Caco-2 (cell line): ENCODE measurements around the gene FREY1. TPM values are rescaled to one million over a fixed set of nuclear protein-coding genes. Genes with fewer than 3 reads are reported as not detected.

ENCODE experiments used
- BruUV-seq: library from RNA; stranded (reverse); fragments of 400-500 nt; replicated peaks from 2 replicates; lab custom pipeline; 2021; lab: Mats Ljungman, UMichigan
- CTCF ChIA-PET: fragments of 300-600 bp; sonication (Branson Sonifier 250); formaldehyde crosslinking; loops from one replicate; lab custom pipeline; 2022; ENCODE audit warnings: antibody characterized with exemption; lab: Charles Lee
- POLR2A ChIA-PET: fragments of 300-600 bp; sonication (Branson Sonifier 250); formaldehyde crosslinking; loops from one replicate; lab custom pipeline; 2022; ENCODE audit warnings: antibody characterized with exemption; lab: Charles Lee
- DNase-seq, 2 experiments: peaks; one replicate each; pipeline versions ENCODE4 v3.0.0 to v3.0.0-alpha.2; 2020 to 2022
- H3K27me3 ChIP-seq: replicated peaks from 2 replicates; pipeline ENCODE4 v1.6.0; 2011; ENCODE audit warnings: low read length; ENCODE audit not compliant: control insufficient read depth, insufficient read depth
- H3K36me3 ChIP-seq: 2 replicates; pipeline ENCODE4 v1.5.1; 2011; ENCODE audit warnings: low read length; ENCODE audit not compliant: control insufficient read depth, insufficient read depth
- H3K4me1 ChIP-seq: fragments of 250-450 bp; sonication (Bioruptor Pico); 2 replicates; pipeline ENCODE4 v1.5.1; 2020; ENCODE audit warnings: mild to moderate bottlenecking
- H3K4me3 ChIP-seq: 2 replicates; pipeline ENCODE4 v1.5.1; 2011; ENCODE audit warnings: low read depth, mild to moderate bottlenecking, control low read depth, low read length
- H3K9me3 ChIP-seq: fragments of 250-450 bp; sonication (Bioruptor Pico); 2 replicates; pipeline ENCODE4 v1.5.1; 2020; ENCODE audit warnings: mild to moderate bottlenecking, moderate library complexity
- H3K27ac Mint-ChIP-seq: one replicate; pipeline ENCODE4 v1.8.0; 2022; ENCODE audit warnings: mixed read lengths; ENCODE audit not compliant: unreplicated experiment
- H3K27me3 Mint-ChIP-seq: one replicate; pipeline ENCODE4 v1.8.0; 2022; ENCODE audit warnings: mixed read lengths; ENCODE audit not compliant: insufficient read depth, unreplicated experiment
- H3K36me3 Mint-ChIP-seq: one replicate; pipeline ENCODE4 v1.8.0; 2022; ENCODE audit warnings: mild to moderate bottlenecking, mixed read lengths; ENCODE audit not compliant: insufficient read depth, unreplicated experiment
- H3K4me1 Mint-ChIP-seq: one replicate; pipeline ENCODE4 v1.8.0; 2022; ENCODE audit warnings: low read depth, mixed read lengths; ENCODE audit not compliant: unreplicated experiment
- H3K4me3 Mint-ChIP-seq: one replicate; pipeline ENCODE4 v1.8.0; 2022; ENCODE audit warnings: mild to moderate bottlenecking, moderate library complexity, mixed read lengths; ENCODE audit not compliant: unreplicated experiment
- H3K9me3 Mint-ChIP-seq: one replicate; pipeline ENCODE4 v1.8.0; 2022; ENCODE audit warnings: mixed read lengths; ENCODE audit not compliant: unreplicated experiment
- intact Hi-C: fragments of 100-400 bp; cut with micrococcal nuclease; formaldehyde crosslinking; loops from one replicate; pipeline ENCODE4 v1.10.0; 2022; ENCODE audit not compliant: unreplicated experiment
- total RNA-seq: library from RNA; stranded (reverse); gene quantifications from 2 replicates; pipeline ENCODE4 v1.2.3, GENCODE V29; 2022
- TF ChIP-seq, protein P1 (sequence below), 2 experiments: fragments of 200-600 bp in 1 of 2; IDR thresholded peaks; 1 replicate in 1 of 2; 2 replicates in 1 of 2; pipeline versions ENCODE4 v1.5.1 to v1.8.0; 2011 to 2022; ENCODE audit warnings: antibody characterized with exemption in 1 of 2, control low read depth in 1 of 2, inconsistent platforms in 1 of 2, low read depth in 1 of 2, low read length in 1 of 2, mild to moderate bottlenecking in 1 of 2, moderate library complexity in 1 of 2; ENCODE audit not compliant: insufficient read depth in 1 of 2, severe bottlenecking in 1 of 2, unreplicated experiment in 1 of 2

FREY1 gene
- total RNA-seq, 1 experiment from 2014 or later = 1.2 TPM

- ChIA-PET POLR2A (no interaction called here), CTCF (no interaction called here)
Observed at GRCh38 chr11:45864041-45864440, 43.0 kb downstream of the FREY1 start.

DNA sequence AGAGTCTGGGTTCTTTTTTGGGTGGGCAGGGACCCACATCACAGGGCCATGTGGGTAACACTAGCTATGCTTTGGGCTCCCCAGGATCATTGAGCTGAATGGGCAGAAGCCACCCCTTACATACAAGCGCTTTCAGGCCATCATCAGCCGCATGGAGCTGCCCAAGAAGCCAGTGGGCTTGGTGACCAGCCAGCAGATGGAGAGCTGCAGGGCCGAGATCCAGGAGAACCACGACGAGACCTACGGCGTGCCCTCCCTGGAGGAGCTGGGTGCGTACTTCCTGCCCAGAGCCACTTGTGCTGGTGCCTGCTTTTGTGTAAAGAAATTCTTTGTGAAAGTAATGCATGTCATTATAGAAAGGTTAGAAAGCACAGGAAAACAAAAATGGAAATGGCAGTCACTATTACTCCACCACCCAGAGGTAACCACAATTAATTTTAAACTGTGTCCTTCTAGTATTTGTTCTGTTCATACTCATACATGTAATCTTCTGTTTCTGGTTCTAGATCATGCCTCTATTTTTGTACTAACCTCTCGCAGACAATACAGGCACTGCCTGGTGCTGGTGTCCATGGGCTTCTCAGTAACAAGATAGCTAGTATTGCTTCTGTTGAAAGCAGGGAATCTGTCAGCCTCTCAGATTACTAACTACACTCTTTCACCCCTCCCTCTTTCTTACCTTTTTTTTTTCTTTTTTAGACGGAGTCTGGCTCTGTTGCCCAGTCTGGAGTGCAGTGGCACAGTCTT is 46.1 kb downstream of the FREY1 start:
- no peaks in the 10 kb centered on the region for H3K27me3 ChIP-seq
- H3K4me3 ChIP-seq = no peak overlapping the region
- CTCF ChIA-PET = no interaction called here
- H3K4me1 ChIP-seq = no peaks in the 10 kb centered on the region
- Mint-ChIP-seq H3K27ac (no peak overlapping the region), H3K27me3 (no peaks in the 10 kb centered on the region), H3K4me3 (no peak overlapping the region), H3K36me3 (peaks cover 32% of the 10 kb centered on the region), H3K4me1 (no peaks in the 10 kb centered on the region), H3K9me3 (no peaks in the 10 kb centered on the region)
- peaks cover 11% of the 10 kb centered on the region for H3K36me3 ChIP-seq
- no TSS peak for BruUV-seq
- TF ChIP-seq, protein P1, sequence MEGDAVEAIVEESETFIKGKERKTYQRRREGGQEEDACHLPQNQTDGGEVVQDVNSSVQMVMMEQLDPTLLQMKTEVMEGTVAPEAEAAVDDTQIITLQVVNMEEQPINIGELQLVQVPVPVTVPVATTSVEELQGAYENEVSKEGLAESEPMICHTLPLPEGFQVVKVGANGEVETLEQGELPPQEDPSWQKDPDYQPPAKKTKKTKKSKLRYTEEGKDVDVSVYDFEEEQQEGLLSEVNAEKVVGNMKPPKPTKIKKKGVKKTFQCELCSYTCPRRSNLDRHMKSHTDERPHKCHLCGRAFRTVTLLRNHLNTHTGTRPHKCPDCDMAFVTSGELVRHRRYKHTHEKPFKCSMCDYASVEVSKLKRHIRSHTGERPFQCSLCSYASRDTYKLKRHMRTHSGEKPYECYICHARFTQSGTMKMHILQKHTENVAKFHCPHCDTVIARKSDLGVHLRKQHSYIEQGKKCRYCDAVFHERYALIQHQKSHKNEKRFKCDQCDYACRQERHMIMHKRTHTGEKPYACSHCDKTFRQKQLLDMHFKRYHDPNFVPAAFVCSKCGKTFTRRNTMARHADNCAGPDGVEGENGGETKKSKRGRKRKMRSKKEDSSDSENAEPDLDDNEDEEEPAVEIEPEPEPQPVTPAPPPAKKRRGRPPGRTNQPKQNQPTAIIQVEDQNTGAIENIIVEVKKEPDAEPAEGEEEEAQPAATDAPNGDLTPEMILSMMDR (IDR thresholded peaks at IDR 0.05; ENCODE audit: insufficient read depth in 1 of 2, low read depth in 1 of 2, low read length in 1 of 2, severe bottlenecking in 1 of 2, unreplicated experiment in 1 of 2) = no peak
- H3K9me3 ChIP-seq = no peaks in the 10 kb centered on the region
- intact Hi-C loops = no loop called here
- no peak for DNase-seq
- POLR2A ChIA-PET = no interaction called here

More at GRCh38 chr11:45864041-45864440, 43.0 kb downstream of the FREY1 start:
- no peak for DNase-seq
- H3K4me1 ChIP-seq = no peaks in the 10 kb centered on the region
- no peak overlapping the region for H3K4me3 ChIP-seq
- intact Hi-C loops = no loop called here
- H3K27me3 ChIP-seq = no peaks in the 10 kb centered on the region
- Mint-ChIP-seq H3K27me3 (no peaks in the 10 kb centered on the region), H3K9me3 (no peaks in the 10 kb centered on the region), H3K4me3 (no peak overlapping the region), H3K36me3 (peaks cover 29% of the 10 kb centered on the region), H3K4me1 (no peaks in the 10 kb centered on the region), H3K27ac (no peak overlapping the region)
- no TSS peak for BruUV-seq
- no peaks in the 10 kb centered on the region for H3K9me3 ChIP-seq
- H3K36me3 ChIP-seq = peaks cover 3% of the 10 kb centered on the region
- TF ChIP-seq, protein P1 (IDR thresholded peaks at IDR 0.05; ENCODE audit: insufficient read depth in 1 of 2, low read depth in 1 of 2, low read length in 1 of 2, severe bottlenecking in 1 of 2, unreplicated experiment in 1 of 2) = no peak

- Histone ChIP-seq H3K27me3 (no peaks in the 10 kb centered on the region), H3K4me3 (no peak overlapping the region), H3K4me1 (no peaks in the 10 kb centered on the region), H3K36me3 (peaks cover 13% of the 10 kb centered on the region), H3K9me3 (no peaks in the 10 kb centered on the region)
- no peaks in the 10 kb centered on the region for H3K27me3 Mint-ChIP-seq
- H3K4me1 Mint-ChIP-seq = no peaks in the 10 kb centered on the region
- TF ChIP-seq, protein P1 (IDR thresholded peaks at IDR 0.05; ENCODE audit: insufficient read depth in 1 of 2, low read depth in 1 of 2, low read length in 1 of 2, severe bottlenecking in 1 of 2, unreplicated experiment in 1 of 2) = no peak
- BruUV-seq = no TSS peak
- ChIA-PET POLR2A (no interaction called here), CTCF (interaction anchor here (1.0 kb wide), 1 partner anchor 13 kb away, joined by 4 read pairs; the partner anchor contains the start of gene CRY2)
- H3K9me3 Mint-ChIP-seq = no peaks in the 10 kb centered on the region
- H3K36me3 Mint-ChIP-seq = peaks cover 33% of the 10 kb centered on the region
- DNase-seq = no peak
- H3K4me3 Mint-ChIP-seq = no peak overlapping the region
- no peak overlapping the region for H3K27ac Mint-ChIP-seq
- intact Hi-C loops = no loop called here
Observed at GRCh38 chr11:45860348-45860747, 46.7 kb downstream of the FREY1 start.
